ENCODE data around the gene ELOVL6.
"Not testable (repeated sequence)": the region's sequence is repeated elsewhere in the genome, so short reads cannot be mapped to it uniquely, and the experiment has no call there.

The ELOVL6 gene

GRCh38 chr4:110198435-110199416, at the start of gene ELOVL6:
Gene ELOVL6, minus strand, starts transcription at chr4:110198615. Its CDS starts 280 bp downstream, at chr4:110198335.
- DNase-seq, result peak in 54 of 56 donors; percentile 23 to 90 (median 70)

GRCh38 chr4:110248100-110248499, 49.7 kb upstream of the ELOVL6 start:
- no peak for DNase-seq

- no peak for DNase-seq
Observed at GRCh38 chr4:110247591-110247990, 49.2 kb upstream of the ELOVL6 start.

GRCh38 chr4:110245577-110245976, 47.2 kb upstream of the ELOVL6 start:
- DNase-seq, result no peak

GRCh38 chr4:110236324-110236723, 37.9 kb upstream of the ELOVL6 start:
- no peak for DNase-seq

DNA sequence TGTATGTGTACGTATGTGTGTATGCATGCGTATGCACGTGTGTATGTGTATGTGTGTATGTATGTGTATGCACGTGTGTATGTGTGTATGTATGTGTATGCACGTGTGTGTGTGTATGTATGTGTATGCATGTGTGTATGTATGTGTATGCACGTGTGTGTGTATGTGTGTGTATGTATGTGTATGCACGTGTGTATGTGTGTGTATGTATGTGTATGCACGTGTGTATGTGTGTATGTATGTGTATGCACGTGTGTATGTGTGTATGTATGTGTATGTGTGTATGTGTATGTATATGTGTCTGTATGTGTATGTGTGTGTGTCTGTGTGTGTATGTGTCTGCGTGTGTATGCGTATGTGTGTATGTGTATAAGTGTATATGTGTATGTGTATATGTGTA, 35.2 kb upstream of the ELOVL6 start:
- not testable (repeated sequence) for DNase-seq

DNA sequence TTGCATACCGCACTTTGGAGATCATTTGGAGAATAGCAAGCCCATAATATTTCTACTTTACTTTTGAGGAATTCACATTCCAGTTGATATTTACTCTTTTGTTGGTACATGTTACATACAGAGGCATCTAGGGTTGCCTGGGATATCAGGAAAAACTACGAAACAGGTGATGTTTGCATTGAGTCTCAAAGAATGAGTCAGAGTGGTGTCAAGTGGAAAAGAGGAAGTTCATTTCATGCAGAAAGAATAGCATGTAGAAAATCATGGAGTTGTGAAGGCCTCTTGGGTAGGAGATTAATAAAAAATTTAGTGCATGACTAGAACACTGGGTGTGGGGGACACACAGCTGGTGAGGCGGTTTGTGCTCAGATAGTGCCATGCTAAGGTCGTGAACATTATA, 33.5 kb upstream of the ELOVL6 start:
- DNase-seq, result no peak

DNA sequence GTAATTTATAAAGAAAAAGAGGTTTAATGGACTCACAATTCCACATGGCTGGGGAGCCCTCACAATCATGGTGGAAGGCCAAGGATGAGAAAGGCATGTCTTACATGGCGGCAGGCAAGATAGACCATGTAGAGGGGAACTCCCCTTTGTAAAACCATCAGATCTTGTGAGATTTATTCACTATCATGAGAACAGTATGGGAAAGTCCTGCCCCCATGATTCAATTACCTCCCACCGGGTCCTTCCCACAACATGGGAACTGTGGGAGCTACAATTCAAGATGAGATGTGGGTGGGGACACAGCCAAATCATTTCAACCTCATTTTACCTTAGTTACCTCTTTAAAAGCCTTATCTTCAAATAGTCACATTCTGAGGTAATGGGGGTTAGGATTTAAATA, 30.9 kb upstream of the ELOVL6 start:
- DNase-seq, result no peak

GRCh38 chr4:110224812-110225211, 26.4 kb upstream of the ELOVL6 start:
- DNase-seq, result no peak

DNA sequence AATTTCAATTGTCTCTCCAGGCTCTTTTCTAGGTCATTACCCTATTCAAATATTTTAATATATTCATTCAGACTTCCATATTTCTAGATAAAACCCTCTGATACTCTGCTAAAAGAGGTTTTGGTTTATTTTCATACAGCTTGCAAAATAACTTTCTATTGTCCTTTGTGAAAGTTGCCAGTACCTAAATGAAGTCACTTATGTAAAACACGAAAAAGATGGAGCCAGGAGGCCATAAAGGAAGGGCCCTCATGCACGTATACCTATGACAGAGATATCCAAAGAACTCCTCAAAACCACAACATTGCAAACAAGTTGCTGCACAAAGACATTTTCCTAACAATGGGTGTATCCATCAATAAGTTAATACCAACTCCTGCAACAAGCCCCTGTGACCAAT, 25.7 kb upstream of the ELOVL6 start:
- DNase-seq, result no peak

DNA sequence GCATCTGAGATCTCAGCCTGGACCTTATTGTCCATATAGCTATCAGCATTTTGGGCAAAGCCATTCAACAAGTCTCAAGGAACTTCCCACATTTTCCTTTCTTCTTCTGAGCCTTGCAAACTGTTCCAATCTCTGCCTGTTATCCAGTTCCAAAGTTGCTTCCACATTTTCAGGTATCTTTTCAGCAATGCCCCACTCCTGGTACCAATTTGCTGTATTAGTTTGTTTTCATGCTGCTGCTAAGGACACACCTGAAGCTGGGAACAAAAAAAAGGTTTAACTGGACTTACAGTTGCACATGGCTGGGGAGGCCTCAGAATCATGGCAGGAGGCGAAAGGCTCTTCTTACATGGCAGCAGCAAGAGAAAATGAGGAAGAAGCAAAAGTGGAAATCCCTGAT, 20.5 kb upstream of the ELOVL6 start:
- not testable (repeated sequence) for DNase-seq

- not testable (repeated sequence) for DNase-seq
Observed at GRCh38 chr4:110217181-110217580, 18.8 kb upstream of the ELOVL6 start.

DNA sequence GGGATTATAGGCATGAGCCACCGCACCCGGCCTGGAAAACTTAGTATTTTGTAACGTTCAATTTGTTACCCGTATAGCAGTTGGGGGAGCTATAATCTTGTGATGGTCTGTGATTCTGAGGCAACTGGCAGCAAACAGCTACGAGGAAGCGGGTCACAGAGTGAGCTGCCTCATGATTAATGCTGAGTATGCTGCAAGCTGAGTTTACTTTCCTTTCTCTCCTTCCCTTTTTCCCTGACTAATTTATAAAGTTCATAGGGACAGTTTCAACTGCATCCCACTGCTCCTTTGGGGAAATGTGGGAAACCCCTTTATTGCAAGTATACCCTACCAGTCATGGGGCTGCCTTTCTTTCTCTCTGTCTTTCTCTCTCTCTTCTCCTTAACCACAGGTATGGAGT, 17.7 kb upstream of the ELOVL6 start:
- DNase-seq, result no peak

DNA sequence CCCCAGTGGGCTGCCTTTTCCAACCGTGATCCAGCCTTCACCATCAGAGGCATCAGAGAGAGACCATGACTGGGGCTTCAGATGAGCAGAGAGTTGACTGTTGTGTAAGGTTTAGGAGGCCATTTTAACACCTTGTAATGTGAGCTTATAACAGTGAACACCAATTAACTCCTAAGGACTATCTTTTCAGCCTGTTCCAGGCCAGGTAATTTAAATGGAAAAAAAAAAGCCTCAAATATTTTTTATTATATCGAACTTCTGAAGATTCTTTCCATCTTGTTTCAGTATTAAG, 13.3 kb upstream of the ELOVL6 start:
- DNase-seq, result no peak

DNA sequence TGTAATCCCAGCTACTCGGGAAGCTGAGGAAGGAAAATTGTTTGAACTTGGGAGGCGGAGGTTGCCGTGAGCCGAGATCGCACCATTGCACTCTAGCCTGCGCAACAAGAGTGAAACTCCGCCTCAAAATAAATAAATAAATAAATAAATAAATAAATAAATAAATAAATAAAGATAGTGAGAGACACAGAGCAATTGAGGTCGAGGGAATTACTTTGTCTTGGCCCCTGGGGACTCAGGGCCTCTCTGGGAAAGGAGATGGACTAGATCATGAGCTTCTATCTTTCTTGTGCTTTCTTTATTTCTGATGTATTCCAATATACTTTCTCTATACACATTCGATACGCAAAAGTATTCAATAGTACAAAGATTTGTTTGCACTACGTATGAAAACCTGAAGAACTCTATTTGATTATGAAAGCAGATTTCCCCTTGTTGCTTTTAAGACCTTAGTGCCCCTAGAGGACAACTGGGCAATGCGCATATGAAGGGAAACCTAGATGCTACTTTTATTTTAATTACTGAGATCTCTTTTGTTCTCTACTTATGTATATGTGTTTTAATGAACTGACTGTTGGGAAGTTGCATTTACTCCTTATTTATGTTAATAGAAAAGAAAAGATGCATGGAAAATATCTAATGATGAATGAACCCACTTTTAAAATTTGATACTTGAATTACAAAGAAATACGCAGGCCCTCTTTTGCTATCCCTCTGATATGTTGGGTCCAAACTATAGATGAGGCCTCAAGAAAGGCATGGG, 12.8 kb upstream of the ELOVL6 start:
- DNase-seq, result peak in 1 of 56 donors; percentile 12

- no peak for DNase-seq
Observed at GRCh38 chr4:110208419-110208818, 10.0 kb upstream of the ELOVL6 start.

- DNase-seq, result no peak
Observed at GRCh38 chr4:110207233-110207632, 8.8 kb upstream of the ELOVL6 start.

GRCh38 chr4:110202024-110202423, 3.6 kb upstream of the ELOVL6 start:
- no peak for DNase-seq

DNA sequence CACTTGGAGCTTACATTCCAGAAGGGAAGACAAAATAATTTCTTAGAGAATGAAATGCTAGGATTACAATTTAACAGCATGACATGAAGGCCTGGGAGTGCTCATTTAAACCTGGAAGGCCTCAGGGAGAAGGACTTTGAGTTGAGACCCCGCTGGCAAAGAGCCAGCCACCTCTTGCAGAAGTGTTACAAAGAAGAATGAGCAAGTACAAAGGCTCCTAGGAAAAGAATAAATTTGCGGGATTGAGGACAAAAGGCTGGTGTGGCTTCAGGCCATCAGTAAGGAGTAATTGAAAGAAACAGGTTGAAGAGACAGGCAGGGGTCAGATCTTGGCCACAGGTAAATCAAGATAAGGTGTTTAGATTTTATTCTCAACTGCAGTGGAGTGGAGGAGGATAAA, 3.1 kb upstream of the ELOVL6 start:
- DNase-seq, result peak in 1 of 56 donors; percentile 23

DNA sequence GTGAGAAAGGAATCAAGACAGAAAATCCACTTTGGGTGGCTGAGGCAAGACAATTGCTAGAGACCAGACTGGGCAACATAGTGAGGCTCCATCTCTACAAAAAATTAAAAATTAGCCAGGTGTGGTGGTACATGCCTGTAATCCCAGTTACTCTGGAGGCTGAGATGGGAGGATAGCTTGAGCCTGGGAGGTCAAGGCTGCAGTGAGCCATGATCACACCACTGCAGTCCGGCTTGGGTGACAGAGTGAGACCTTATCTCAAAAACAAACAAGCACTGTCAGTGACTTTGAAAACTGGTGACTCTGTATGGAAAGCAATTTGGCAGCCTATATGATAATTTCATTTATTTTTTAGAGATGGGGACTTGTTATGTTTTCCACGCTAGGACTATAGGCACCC, 2.3 kb upstream of the ELOVL6 start:
- no peak for DNase-seq

GRCh38 chr4:110198049-110198434, 373 bp downstream of the ELOVL6 start:
- DNase-seq, result peak in 33 of 56 donors; percentile 10 to 75 (median 45)

DNA sequence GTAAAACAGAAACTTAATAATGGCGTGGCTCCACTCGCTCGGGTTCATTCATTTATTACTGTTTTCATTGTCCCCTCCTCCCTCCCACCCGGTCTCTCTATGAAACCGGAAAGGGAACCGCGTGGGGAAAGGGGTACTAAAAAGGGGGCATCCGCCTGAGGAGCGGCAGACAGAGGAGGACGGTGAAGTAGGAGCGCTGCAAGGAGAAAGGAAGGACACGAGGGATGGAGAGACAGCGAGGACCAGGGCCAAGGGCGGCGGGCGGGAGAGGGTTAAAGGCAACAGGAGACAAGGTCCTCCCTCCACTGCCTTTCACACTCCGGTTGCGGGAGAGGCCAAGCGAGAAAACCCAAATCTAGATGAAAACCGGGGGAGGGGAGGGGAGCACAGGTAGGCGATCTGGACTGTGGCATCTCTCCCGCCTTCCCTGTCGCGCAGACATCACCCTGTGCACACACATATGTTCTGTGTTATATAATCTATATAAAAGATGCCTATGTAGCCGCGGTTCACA, 829 bp downstream of the ELOVL6 start:
- peak in 54 of 56 donors; percentile 3 to 75 (median 52) for DNase-seq

All from amygdala (tissue), 56 donors.